ENCODE results near the gene TMPRSS5. TPM values are rescaled to one million over a fixed set of nuclear protein-coding genes. Genes with fewer than 3 reads are reported as not detected.
"Not testable (repeated sequence)": the region's sequence is repeated elsewhere in the genome, so short reads cannot be mapped to it uniquely, and the experiment has no call there.

TMPRSS5 gene
- total RNA-seq, 1 donor from 2014 or later = under 0.01 TPM

- no peak for TF ChIP-seq CTCF (IDR thresholded peaks at IDR 0.05; ENCODE audit: insufficient read depth, low read length, severe bottlenecking)
- DNase-seq (ENCODE audit: low read depth) (no peak), FAIRE-seq (no peak)
- Histone ChIP-seq H3K36me3 (ENCODE audit: control insufficient read depth, insufficient read depth, low read length) (no peaks in the 10 kb centered on the region), H3K27me3 (ENCODE audit: control insufficient read depth, insufficient read depth, low read length) (no peaks in the 10 kb centered on the region), H3K4me3 (ENCODE audit: low read depth, low read length) (no peak overlapping the region)
Observed at GRCh38 chr11:113710989-113711388, 4.9 kb upstream of the TMPRSS5 start.

GRCh38 chr11:113703551-113703950 is 2.6 kb downstream of the TMPRSS5 start:
- H3K4me3 ChIP-seq (ENCODE audit: low read depth, low read length); FAIRE-seq; H3K36me3 ChIP-seq (ENCODE audit: control insufficient read depth, insufficient read depth, low read length); H3K27me3 ChIP-seq (ENCODE audit: control insufficient read depth, insufficient read depth, low read length); DNase-seq (ENCODE audit: low read depth): not testable (repeated sequence)

GRCh38 chr11:113701491-113701890 is 4.6 kb downstream of the TMPRSS5 start:
- no peak overlapping the region for H3K4me3 ChIP-seq (ENCODE audit: low read depth, low read length)
- DNase-seq (ENCODE audit: low read depth) = no peak
- TF ChIP-seq CTCF (IDR thresholded peaks at IDR 0.05; ENCODE audit: insufficient read depth, low read length, severe bottlenecking) = no peak
- FAIRE-seq = no peak
- H3K27me3 ChIP-seq (ENCODE audit: control insufficient read depth, insufficient read depth, low read length) = no peaks in the 10 kb centered on the region
- H3K36me3 ChIP-seq (ENCODE audit: control insufficient read depth, insufficient read depth, low read length) = no peaks in the 10 kb centered on the region

GRCh38 chr11:113698515-113698914 is 7.6 kb downstream of the TMPRSS5 start:
- TF ChIP-seq CTCF (IDR thresholded peaks at IDR 0.05; ENCODE audit: insufficient read depth, low read length, severe bottlenecking) = no peak
- Histone ChIP-seq H3K36me3 (ENCODE audit: control insufficient read depth, insufficient read depth, low read length) (no peaks in the 10 kb centered on the region), H3K27me3 (ENCODE audit: control insufficient read depth, insufficient read depth, low read length) (no peaks in the 10 kb centered on the region), H3K4me3 (ENCODE audit: low read depth, low read length) (no peak overlapping the region)
- FAIRE-seq = peak; percentile 82
- DNase-seq (ENCODE audit: low read depth) = no peak

GRCh38 chr11:113697756-113698407 is 8.2 kb downstream of the TMPRSS5 start:
- DNase-seq (ENCODE audit: low read depth) (peak; percentile 33), FAIRE-seq (no peak)
- TF ChIP-seq CTCF (IDR thresholded peaks at IDR 0.05; ENCODE audit: insufficient read depth, low read length, severe bottlenecking) = no peak
- Histone ChIP-seq H3K36me3 (ENCODE audit: control insufficient read depth, insufficient read depth, low read length) (no peaks in the 10 kb centered on the region), H3K4me3 (ENCODE audit: low read depth, low read length) (no peak overlapping the region), H3K27me3 (ENCODE audit: control insufficient read depth, insufficient read depth, low read length) (no peaks in the 10 kb centered on the region)

- FAIRE-seq (no peak), DNase-seq (ENCODE audit: low read depth) (no peak)
- TF ChIP-seq CTCF (IDR thresholded peaks at IDR 0.05; ENCODE audit: insufficient read depth, low read length, severe bottlenecking) = no peak
- Histone ChIP-seq H3K27me3 (ENCODE audit: control insufficient read depth, insufficient read depth, low read length) (no peaks in the 10 kb centered on the region), H3K4me3 (ENCODE audit: low read depth, low read length) (no peak overlapping the region), H3K36me3 (ENCODE audit: control insufficient read depth, insufficient read depth, low read length) (no peaks in the 10 kb centered on the region)
Observed at GRCh38 chr11:113697111-113697510, 9.0 kb downstream of the TMPRSS5 start.

All from bronchial epithelial cell (primary cell).